Measurements from ENCODE around the gene POP4. TPM values are rescaled to one million over a fixed set of nuclear protein-coding genes. Genes with fewer than 3 reads are reported as not detected.

The POP4 gene
- total RNA-seq, 5 donors from 2014 or later (not counting 1 experiment from before 2014, with no cell fraction given), result 43.7 to 59.6 (median 55.5) TPM

DNA sequence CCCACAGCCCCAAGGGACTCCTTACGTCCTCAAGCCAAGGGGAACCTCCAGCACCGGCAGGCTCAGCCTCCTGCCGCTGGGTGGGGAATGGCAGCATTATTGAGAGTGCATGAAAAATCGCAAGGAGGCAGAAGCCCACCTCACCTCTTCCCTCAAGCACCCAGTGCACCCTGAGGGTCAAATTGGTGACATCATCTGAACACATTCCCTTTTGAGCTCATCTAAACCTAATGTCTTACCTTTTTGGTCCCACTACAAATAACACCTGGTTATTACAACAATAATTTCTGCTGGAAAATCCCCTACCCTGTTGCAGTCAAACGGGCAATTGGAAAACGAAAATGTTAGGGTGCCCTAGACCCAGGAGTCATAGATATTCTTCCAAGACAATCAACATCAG is 12.2 kb upstream of the POP4 start:
- ChIA-PET POLR2A (no interaction called here), CTCF (interaction anchor here in 1 of 2 donors (0.7 kb wide), 1 partner anchor 390 kb away, joined by 10 read pairs; no protein-coding TSS in a partner anchor)
- Histone ChIP-seq H3K36me3 (ENCODE audit: control insufficient read depth in 2 of 2, extremely low read depth in 1 of 2, insufficient read depth in 1 of 2, low read length in 1 of 2) (no peaks in the 10 kb centered on the region), H3K4me3 (ENCODE audit: control insufficient read depth in 1 of 2, extremely low read depth in 1 of 2, low read length in 1 of 2) (no peak overlapping the region), H3K27ac (ENCODE audit: low read length) (no peak overlapping the region), H3K4me1 (ENCODE audit: control insufficient read depth in 1 of 2, extremely low read depth in 1 of 2, insufficient read depth in 2 of 2, low read length in 2 of 2) (no peaks in the 10 kb centered on the region), H3K9me3 (no peaks in the 10 kb centered on the region), H3K27me3 (replicated peaks in 1 of 2; ENCODE audit: control insufficient read depth in 2 of 2, extremely low read depth in 1 of 2, insufficient read depth in 2 of 2, low read length in 1 of 2) (peaks cover 2 to 48% of the 10 kb centered on the region in 2 experiments)
- H3K4me3 Mint-ChIP-seq, result no peak overlapping the region
- WGBS (ENCODE audit: insufficient coverage), result no CpG with 5 or more reads among the region's 6 CpGs
- H3K4me1 Mint-ChIP-seq, result no peaks in the 10 kb centered on the region
- ATAC-seq (replicated peaks in 1 of 4) (no peak), DNase-seq (no peak)
- no peaks in the 10 kb centered on the region for H3K36me3 Mint-ChIP-seq
- peak overlapping the region in 1 of 2 donors; percentile 39 for H3K27ac Mint-ChIP-seq
- H3K27me3 Mint-ChIP-seq, result peaks cover 37 to 54% of the 10 kb centered on the region in 2 donors
- H3K9me3 Mint-ChIP-seq, result peaks cover 0 to 8% (median 0%) of the 10 kb centered on the region in 3 donors

DNA sequence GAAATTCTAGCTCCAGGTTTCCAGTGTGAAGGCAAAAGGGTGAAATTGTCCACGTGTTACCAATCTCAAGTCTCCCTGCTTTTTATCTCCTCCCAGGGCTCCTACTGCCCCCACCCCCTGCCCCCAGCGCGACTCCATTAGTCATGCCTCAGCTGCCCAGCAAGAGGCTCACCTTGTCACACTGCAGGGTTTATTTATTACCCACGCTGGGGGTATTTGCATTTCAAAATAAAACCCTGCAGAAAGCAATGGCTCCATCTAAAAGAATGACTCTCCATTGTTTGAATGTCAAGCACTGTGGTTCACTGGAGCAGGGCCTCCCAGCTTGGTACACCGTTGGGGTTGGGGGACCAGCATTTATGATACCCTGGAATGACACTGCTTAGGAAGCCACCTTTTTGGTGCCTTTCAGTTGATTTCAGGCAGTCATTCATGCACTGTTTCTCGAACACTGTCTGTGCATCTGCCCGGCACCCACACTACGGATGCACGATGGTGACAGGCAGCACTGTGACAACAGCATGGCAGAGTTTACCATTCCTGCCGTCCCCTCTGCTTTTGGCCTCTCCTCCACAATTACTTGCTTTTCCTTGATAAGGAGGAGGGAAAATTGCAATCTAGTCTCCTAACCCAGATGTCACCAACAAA is 9.9 kb upstream of the POP4 start:
- Histone ChIP-seq H3K4me1 (ENCODE audit: control insufficient read depth in 1 of 2, extremely low read depth in 1 of 2, insufficient read depth in 2 of 2, low read length in 2 of 2) (no peaks in the 10 kb centered on the region), H3K9me3 (no peaks in the 10 kb centered on the region), H3K36me3 (ENCODE audit: control insufficient read depth in 2 of 2, extremely low read depth in 1 of 2, insufficient read depth in 1 of 2, low read length in 1 of 2) (no peaks in the 10 kb centered on the region), H3K27me3 (replicated peaks in 1 of 2; ENCODE audit: control insufficient read depth in 2 of 2, extremely low read depth in 1 of 2, insufficient read depth in 2 of 2, low read length in 1 of 2) (peaks cover 2 to 38% of the 10 kb centered on the region in 2 experiments), H3K4me3 (ENCODE audit: control insufficient read depth in 1 of 2, extremely low read depth in 1 of 2, low read length in 1 of 2) (no peak overlapping the region), H3K27ac (ENCODE audit: low read length) (no peak overlapping the region)
- ATAC-seq (replicated peaks in 1 of 4), result no peak
- no peaks in the 10 kb centered on the region for H3K9me3 Mint-ChIP-seq
- WGBS (ENCODE audit: insufficient coverage), result 53% methylated on average over 6 of the region's 10 CpGs
- CTCF ChIA-PET, result interaction anchor here in 1 of 2 donors (1.3 kb wide), 1 partner anchor 98 kb away, joined by 3 read pairs; no protein-coding TSS in a partner anchor
- H3K4me3 Mint-ChIP-seq, result no peak overlapping the region
- no peaks in the 10 kb centered on the region for H3K36me3 Mint-ChIP-seq
- H3K27ac Mint-ChIP-seq, result no peak overlapping the region
- no peak for DNase-seq
- no peaks in the 10 kb centered on the region for H3K4me1 Mint-ChIP-seq
- POLR2A ChIA-PET, result no interaction called here
- H3K27me3 Mint-ChIP-seq, result peaks cover 31 to 46% of the 10 kb centered on the region in 2 donors

DNA sequence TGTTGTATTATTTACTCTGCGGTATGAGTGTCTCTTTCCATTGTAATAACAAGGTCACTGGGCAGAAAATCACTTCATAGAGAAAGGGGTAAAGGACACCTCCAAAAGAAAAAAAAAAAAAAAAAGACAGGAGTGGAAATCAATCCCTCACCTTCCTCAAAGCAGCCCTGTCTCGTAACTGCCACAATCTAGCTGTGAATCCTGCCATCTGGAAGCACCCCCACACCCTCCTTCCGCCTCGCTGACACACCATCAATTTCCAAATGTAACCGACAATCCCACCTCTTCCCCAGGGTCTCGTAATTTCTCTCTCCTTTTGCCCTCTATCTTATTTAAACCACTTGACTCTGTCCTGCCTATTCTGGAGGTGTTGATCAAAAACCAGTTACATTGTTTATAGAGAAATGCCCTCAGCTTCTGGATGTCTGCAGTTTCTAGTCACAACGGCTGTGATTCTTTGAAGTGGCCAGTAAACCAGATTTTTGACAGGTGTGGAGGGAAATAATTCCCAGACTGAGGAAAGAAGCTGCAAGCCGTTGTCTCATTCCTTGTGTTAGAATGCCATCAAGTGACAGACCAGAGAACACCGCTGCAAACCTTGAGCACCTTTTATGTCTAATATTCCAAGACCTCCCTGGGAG is 9.1 kb upstream of the POP4 start:
- H3K27me3 ChIP-seq (replicated peaks in 1 of 2; ENCODE audit: control insufficient read depth in 2 of 2, extremely low read depth in 1 of 2, insufficient read depth in 2 of 2, low read length in 1 of 2), result peaks cover 2 to 35% of the 10 kb centered on the region in 2 experiments
- H3K4me1 ChIP-seq (ENCODE audit: control insufficient read depth in 1 of 2, extremely low read depth in 1 of 2, insufficient read depth in 2 of 2, low read length in 2 of 2), result no peaks in the 10 kb centered on the region
- DNase-seq (peak in 1 of 35 experiments; percentile 35), ATAC-seq (replicated peaks in 1 of 4) (no peak)
- no peak overlapping the region for H3K27ac ChIP-seq (ENCODE audit: low read length)
- ChIA-PET POLR2A (interaction anchor here in 1 of 2 donors (0.8 kb wide), 1 partner anchor 9 kb away, joined by 12 read pairs; the partner anchor contains the start of gene POP4), CTCF (interaction anchor here (0.7 to 1.3 kb wide), 2 partner anchors 13 to 97 kb away, joined by 3 to 5 read pairs; no protein-coding TSS in a partner anchor)
- Mint-ChIP-seq H3K27me3 (peaks cover 23 to 39% of the 10 kb centered on the region in 2 donors), H3K36me3 (no peaks in the 10 kb centered on the region), H3K27ac (no peak overlapping the region), H3K4me1 (no peaks in the 10 kb centered on the region), H3K4me3 (no peak overlapping the region), H3K9me3 (no peaks in the 10 kb centered on the region)
- H3K4me3 ChIP-seq (ENCODE audit: control insufficient read depth in 1 of 2, extremely low read depth in 1 of 2, low read length in 1 of 2), result no peak overlapping the region
- 41% methylated on average over 4 of the region's 9 CpGs for WGBS (ENCODE audit: insufficient coverage)
- no peaks in the 10 kb centered on the region for H3K9me3 ChIP-seq
- no peaks in the 10 kb centered on the region for H3K36me3 ChIP-seq (ENCODE audit: control insufficient read depth in 2 of 2, extremely low read depth in 1 of 2, insufficient read depth in 1 of 2, low read length in 1 of 2)

DNA sequence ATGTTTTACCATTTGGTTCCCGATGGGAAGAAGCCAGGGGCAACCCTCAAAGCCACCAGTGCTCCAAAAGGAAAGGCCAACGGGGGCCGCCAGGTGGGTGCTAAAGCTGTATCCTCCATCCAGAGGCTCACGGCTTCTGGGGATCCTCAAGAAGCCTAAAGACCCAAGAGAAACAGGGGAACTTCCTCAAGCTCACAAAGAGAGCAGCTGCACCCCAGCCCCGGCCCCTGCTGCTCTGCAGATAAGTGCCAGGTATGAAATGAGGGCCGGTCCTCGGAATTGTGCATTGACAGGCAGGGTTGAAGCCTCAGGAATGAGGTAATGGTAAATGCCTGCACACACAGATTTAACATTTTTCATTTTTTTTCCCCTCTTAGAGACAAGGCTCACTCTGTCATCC is 8.0 kb upstream of the POP4 start:
- ChIA-PET POLR2A (no interaction called here), CTCF (interaction anchor here in 1 of 2 donors (0.6 kb wide), 1 partner anchor 1064 kb away, joined by 4 read pairs; no protein-coding TSS in a partner anchor)
- no peak overlapping the region for H3K27ac Mint-ChIP-seq
- no peaks in the 10 kb centered on the region for H3K4me1 Mint-ChIP-seq
- Histone ChIP-seq H3K36me3 (ENCODE audit: control insufficient read depth in 2 of 2, extremely low read depth in 1 of 2, insufficient read depth in 1 of 2, low read length in 1 of 2) (no peaks in the 10 kb centered on the region), H3K27ac (ENCODE audit: low read length) (no peak overlapping the region), H3K4me1 (ENCODE audit: control insufficient read depth in 1 of 2, extremely low read depth in 1 of 2, insufficient read depth in 2 of 2, low read length in 2 of 2) (no peaks in the 10 kb centered on the region), H3K27me3 (replicated peaks in 1 of 2; ENCODE audit: control insufficient read depth in 2 of 2, extremely low read depth in 1 of 2, insufficient read depth in 2 of 2, low read length in 1 of 2) (peaks cover 0 to 32% of the 10 kb centered on the region in 2 experiments), H3K4me3 (ENCODE audit: control insufficient read depth in 1 of 2, extremely low read depth in 1 of 2, low read length in 1 of 2) (no peak overlapping the region), H3K9me3 (no peaks in the 10 kb centered on the region)
- H3K9me3 Mint-ChIP-seq, result no peaks in the 10 kb centered on the region
- DNase-seq (no peak), ATAC-seq (replicated peaks in 1 of 4) (no peak)
- WGBS (ENCODE audit: insufficient coverage), result 57% methylated on average over 3 of the region's 7 CpGs
- H3K4me3 Mint-ChIP-seq, result no peak overlapping the region
- H3K36me3 Mint-ChIP-seq, result no peaks in the 10 kb centered on the region
- peaks cover 17 to 33% of the 10 kb centered on the region in 2 donors for H3K27me3 Mint-ChIP-seq

DNA sequence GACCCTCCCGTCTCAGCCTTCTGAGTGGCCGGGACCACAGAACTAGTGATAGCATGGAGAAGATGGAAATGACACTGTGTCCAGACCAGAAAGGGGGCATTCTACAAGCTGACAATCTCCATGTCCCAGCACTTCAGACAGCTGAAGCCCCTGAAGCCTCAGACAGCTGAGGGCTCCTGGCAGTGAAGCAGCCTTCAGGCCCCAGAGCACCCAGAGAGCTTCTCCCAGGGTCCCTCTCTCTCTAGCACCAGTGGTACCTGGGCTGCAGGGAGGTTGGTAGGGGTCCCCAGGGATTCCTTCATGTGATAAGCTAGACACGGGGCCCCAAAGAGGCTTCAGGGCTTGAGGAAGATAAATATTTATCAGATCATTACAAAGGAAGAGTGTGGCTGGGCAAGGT is 7.6 kb upstream of the POP4 start:
- ChIA-PET POLR2A (no interaction called here), CTCF (no interaction called here)
- H3K36me3 ChIP-seq (ENCODE audit: control insufficient read depth in 2 of 2, extremely low read depth in 1 of 2, insufficient read depth in 1 of 2, low read length in 1 of 2), result no peaks in the 10 kb centered on the region
- H3K4me1 Mint-ChIP-seq, result no peaks in the 10 kb centered on the region
- H3K36me3 Mint-ChIP-seq, result no peaks in the 10 kb centered on the region
- H3K4me3 Mint-ChIP-seq, result no peak overlapping the region
- H3K4me3 ChIP-seq (ENCODE audit: control insufficient read depth in 1 of 2, extremely low read depth in 1 of 2, low read length in 1 of 2), result no peak overlapping the region
- peaks cover 17 to 31% of the 10 kb centered on the region in 2 donors for H3K27me3 Mint-ChIP-seq
- no peaks in the 10 kb centered on the region for H3K4me1 ChIP-seq (ENCODE audit: control insufficient read depth in 1 of 2, extremely low read depth in 1 of 2, insufficient read depth in 2 of 2, low read length in 2 of 2)
- H3K27me3 ChIP-seq (replicated peaks in 1 of 2; ENCODE audit: control insufficient read depth in 2 of 2, extremely low read depth in 1 of 2, insufficient read depth in 2 of 2, low read length in 1 of 2), result peaks cover 0 to 31% of the 10 kb centered on the region in 2 experiments
- no peaks in the 10 kb centered on the region for H3K9me3 Mint-ChIP-seq
- H3K27ac ChIP-seq (ENCODE audit: low read length), result no peak overlapping the region
- no peak for ATAC-seq (replicated peaks in 1 of 4)
- 92% methylated on average over 2 of the region's 3 CpGs for WGBS (ENCODE audit: insufficient coverage)
- DNase-seq, result no peak
- H3K27ac Mint-ChIP-seq, result no peak overlapping the region
- H3K9me3 ChIP-seq, result no peaks in the 10 kb centered on the region

DNA sequence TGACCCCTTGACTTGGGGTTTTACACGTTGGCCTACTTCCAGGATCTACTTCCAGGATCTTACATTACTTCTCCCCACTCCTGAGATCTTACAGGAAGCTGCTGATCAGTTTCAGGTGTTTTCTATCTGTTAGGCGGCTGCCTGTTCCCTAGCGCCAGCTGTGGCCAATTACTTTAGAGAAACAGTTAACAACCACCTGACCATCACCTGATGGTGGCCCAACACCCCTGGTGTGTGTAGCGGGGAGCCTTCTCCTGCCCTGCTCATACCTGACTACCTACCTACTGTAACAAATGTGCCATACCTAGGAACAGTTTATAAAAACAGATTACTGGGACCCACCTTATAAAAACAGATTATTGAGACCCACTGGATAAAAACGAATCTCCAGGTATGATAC is 2.8 kb upstream of the POP4 start:
- H3K9me3 ChIP-seq, result no peaks in the 10 kb centered on the region
- H3K27me3 ChIP-seq (replicated peaks in 1 of 2; ENCODE audit: control insufficient read depth in 2 of 2, extremely low read depth in 1 of 2, insufficient read depth in 2 of 2, low read length in 1 of 2), result peaks cover 0 to 5% of the 10 kb centered on the region in 2 experiments
- no peak overlapping the region for H3K4me3 Mint-ChIP-seq
- H3K36me3 ChIP-seq (ENCODE audit: control insufficient read depth in 2 of 2, extremely low read depth in 1 of 2, insufficient read depth in 1 of 2, low read length in 1 of 2), result no peaks in the 10 kb centered on the region
- ATAC-seq (replicated peaks in 1 of 4) (no peak), DNase-seq (no peak)
- WGBS (ENCODE audit: insufficient coverage), result 88% methylated on average over 2 of the region's 5 CpGs
- ChIA-PET POLR2A (no interaction called here), CTCF (interaction anchor here (0.6 to 1.6 kb wide), 5 partner anchors 113 to 280 kb away, joined by 3 to 5 read pairs (median 4); no protein-coding TSS in a partner anchor)
- H3K4me1 Mint-ChIP-seq, result peaks cover 18 to 27% (median 20%) of the 10 kb centered on the region in 3 donors
- H3K36me3 Mint-ChIP-seq, result no peaks in the 10 kb centered on the region
- no peak overlapping the region for H3K4me3 ChIP-seq (ENCODE audit: control insufficient read depth in 1 of 2, extremely low read depth in 1 of 2, low read length in 1 of 2)
- no peaks in the 10 kb centered on the region for H3K9me3 Mint-ChIP-seq
- H3K27ac Mint-ChIP-seq, result peak overlapping the region in 1 of 2 donors; percentile 17
- peaks cover 13 to 18% of the 10 kb centered on the region in 2 experiments for H3K4me1 ChIP-seq (ENCODE audit: control insufficient read depth in 1 of 2, extremely low read depth in 1 of 2, insufficient read depth in 2 of 2, low read length in 2 of 2)
- no peaks in the 10 kb centered on the region for H3K27me3 Mint-ChIP-seq
- no peak overlapping the region for H3K27ac ChIP-seq (ENCODE audit: low read length)
